Measurements from ENCODE around the gene BBS7.

Gene BBS7

DNA sequence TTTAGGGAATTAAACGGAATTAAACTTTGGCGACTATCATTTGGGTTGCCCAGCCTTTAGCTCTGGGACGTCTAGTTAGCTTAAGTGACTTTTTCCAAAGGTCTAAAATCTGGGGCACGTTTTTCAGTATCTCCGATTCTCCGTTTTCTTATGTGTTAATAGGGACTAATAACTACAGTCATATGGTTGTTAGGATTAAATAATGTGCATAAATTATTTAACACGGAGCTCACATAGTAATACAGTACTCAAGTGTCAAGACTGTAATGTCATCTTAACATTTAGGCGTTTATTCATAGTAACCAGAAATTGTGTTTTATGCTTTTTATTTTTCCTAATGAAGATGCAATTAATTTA, 46.1 kb downstream of the BBS7 start:
- DNase-seq, result no peak

GRCh38 chr4:121823505-121824170, 46.6 kb downstream of the BBS7 start, which contains the start of gene CCNA2:
TSS of gene CCNA2 (minus strand) at chr4:121823883. CDS start at chr4:121823628, 255 bp downstream.
- peak; percentile 85 for DNase-seq

DNA sequence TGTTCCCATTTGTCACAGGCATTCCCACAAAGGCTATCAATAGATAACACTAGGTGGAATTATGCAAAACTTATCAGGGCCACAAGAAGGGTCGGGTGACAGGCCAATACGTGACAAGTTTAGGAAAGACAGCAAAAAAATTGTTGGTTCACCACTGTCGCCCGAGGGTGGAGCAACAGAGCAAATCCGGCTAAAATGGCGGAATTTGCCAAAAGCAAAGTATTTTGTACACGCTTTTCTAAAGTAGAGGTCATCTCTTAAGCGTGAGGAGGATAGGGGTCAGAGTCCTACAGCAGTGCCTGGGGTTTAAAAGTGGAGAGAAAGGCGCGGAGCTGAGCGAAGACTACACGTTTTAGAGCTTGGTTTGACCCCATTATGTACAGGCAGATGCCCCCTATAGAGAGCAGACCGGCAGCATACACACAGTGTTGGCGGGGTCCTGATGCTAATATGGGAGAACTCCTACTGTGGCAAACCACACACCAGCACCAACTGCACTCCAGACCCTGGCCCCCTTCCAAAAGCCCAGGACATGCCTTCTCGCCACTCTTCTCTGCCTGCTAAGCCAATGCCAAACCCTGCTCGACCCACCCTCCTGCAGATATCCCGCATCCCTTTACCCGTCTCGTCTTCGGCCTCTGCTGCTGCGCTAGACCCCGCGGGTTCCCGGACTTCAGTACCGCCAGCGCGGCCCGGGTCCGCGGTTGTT, 47.3 kb downstream of the BBS7 start:
- DNase-seq, result no peak

DNA sequence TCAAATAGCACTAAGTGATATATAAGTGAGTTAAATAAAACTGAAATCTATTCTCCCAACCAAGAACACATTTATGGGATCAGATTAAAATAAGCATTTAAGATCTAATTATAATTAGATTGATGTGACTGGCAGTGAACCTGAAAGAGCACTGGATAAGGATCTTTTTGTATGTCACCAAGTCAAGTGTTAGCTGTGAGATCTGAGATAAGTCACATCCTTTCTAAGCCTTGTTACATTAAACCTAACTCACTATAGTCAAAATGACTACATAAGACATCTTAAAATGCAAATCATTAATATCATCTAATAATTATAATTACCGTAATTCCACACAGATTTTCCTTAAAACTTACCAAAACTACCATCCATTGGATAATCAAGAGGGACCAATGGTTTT, 48.2 kb downstream of the BBS7 start:
- no peak for DNase-seq

- no peak for DNase-seq
Measured at GRCh38 chr4:121819216-121819965, 50.9 kb downstream of the BBS7 start.

DNA sequence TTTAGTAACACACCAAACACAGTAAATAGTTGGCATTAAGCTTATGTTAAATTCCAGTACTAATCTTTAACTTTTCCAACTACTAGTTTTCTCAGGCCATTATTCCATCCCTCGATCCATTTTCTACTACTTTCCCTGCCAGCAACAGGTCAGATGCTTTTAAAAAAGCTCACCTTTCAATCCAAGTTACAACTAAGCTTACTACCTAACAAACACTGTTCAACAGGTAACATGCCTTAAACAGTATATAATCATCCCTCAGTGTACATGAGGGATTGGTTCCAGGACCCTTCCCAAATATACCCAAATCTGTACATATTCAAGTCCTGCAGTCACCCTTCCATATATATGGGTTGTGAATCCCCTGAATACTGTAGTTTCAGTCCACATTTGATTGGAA, 52.1 kb downstream of the BBS7 start:
- no peak for DNase-seq

GRCh38 chr4:121817701-121818100, 52.6 kb downstream of the BBS7 start:
- DNase-seq, result no peak

- no peak for DNase-seq
Measured at GRCh38 chr4:121817006-121817405, 53.3 kb downstream of the BBS7 start.

- DNase-seq, result no peak
Measured at GRCh38 chr4:121814756-121815155, 55.5 kb downstream of the BBS7 start.

- no peak for DNase-seq
Measured at GRCh38 chr4:121811122-121811521, 59.2 kb downstream of the BBS7 start.

DNA sequence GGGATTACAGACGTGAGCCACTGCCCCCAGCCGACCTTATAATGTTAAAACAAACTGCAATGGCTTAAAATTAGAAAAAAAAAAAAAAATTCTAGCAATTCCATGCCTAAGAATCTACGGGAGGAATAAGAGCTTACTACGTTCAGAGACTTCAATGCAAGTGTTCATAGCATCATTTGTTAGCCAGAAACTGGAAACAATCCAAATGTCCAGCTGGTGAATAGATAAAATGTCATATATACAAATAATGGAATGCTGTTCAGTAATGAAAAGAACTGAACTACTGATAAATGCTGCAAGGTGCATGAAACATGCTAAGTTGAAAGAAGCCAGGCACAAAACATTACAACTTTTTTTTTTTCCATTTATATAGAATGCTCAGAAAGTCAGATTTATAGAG, 63.9 kb downstream of the BBS7 start:
- DNase-seq, result no peak

DNA sequence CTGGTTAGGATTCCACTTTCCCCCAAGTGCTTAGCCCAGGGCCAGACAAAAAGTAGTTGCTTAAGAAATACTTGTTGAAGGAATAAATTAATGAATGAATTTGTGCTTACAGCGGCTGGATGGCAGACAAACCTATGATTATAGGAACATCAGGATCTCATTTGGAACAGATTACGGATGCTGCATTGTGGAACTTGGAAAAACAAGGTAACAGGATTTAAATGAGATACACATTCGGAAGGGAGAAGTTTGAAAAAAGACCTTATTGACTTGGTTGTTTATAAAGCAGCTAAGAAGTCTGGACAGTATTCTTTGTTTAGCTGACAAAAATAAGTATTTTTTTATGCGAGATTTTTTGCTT, 68.6 kb downstream of the BBS7 start:
- no peak for DNase-seq

DNA sequence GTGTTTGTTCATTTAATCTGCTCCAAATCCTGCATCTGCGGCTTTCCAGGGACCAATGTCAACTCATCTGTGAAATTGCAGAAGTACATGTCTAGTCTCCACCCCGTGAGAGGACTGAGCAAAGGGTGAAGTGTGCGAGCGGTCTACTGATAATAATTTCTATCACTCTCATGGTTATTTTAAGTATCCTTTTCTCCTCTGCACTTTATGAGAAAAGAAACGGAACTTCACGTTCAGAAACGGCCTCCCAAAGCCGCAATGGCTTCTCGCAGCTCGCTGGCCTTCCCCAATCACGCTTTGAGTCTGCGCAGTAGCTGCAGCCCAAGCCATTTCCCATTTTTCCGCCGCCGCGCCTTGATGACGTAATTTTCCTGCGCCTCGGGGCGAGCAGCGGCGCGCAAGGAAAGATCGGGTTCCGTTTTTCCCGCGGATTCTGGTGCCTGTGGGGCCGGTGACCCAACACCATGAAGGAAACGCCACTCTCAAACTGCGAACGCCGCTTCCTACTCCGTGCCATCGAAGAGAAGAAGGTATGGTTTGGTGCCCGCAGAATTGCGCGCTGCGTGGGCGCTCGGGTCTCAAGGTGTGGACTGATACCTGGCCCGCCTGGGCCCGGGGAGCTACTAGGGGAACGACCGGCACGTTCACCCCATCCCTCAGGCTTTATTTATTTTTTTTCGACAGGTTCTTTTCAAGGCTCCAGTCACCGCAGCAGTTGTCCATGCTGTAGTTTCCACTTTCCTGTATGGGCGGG, 69.1 kb downstream of the BBS7 start, which contains the start of gene EXOSC9:
EXOSC9 (plus strand) TSS at position 363 of the 754 bp plus-strand sequence; CDS start at position 465, 102 bp downstream.
- DNase-seq, result peak; percentile 80

DNA sequence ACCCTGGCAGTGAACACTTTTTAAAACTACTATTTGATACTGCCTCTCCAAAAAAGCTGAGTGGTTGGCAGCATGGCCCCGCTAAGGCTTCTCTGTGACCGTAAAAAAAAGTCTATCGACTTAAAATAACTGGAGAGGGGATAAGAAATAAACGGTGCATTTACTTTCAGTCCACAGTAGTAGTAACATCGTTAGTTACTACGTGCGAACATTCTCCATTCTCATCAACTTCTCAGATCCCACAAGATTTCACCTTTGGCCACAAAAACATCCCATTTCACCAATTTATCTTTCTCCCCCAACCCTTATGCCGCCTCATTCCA, 69.7 kb downstream of the BBS7 start:
- no peak for DNase-seq

- DNase-seq, result no peak
Measured at GRCh38 chr4:121799867-121800501, 70.3 kb downstream of the BBS7 start.

GRCh38 chr4:121799208-121799823, 71.0 kb downstream of the BBS7 start:
- no peak for DNase-seq

- no peak for DNase-seq
Measured at GRCh38 chr4:121796283-121796682, 74.0 kb downstream of the BBS7 start.

DNA sequence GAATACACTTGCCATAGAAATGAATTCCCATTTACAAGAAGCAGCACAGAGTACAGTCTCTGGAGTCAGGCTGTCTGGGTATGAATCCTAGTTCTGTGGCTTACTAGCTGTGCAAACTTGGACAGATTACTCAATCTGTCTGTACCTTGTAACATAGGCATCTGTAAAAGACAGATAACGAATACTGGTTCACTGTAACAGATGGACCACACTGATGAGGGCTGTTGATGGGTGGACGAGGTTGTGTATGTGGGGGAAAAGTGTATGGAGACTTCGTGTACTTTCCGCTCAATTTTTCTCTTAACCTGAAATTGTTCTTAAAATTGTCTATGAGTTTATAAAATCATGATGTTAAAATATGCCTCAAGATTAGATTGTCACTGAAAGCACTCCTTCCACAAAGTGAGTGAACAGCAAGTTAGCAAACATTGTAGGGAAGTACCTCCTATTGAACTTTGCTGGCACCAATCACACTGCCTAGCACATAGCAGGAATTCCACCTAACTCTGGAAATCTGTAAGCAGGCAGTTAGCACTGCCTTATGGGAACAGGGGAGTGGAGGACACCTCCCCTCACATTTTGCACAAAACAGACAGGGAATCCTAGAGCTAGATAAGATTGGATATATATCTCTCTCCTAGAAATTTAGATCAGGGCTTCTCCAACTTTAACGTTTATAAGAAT, 75.6 kb downstream of the BBS7 start:
- DNase-seq, result no peak

- no peak for DNase-seq
Measured at GRCh38 chr4:121792966-121793365, 77.3 kb downstream of the BBS7 start.

DNA sequence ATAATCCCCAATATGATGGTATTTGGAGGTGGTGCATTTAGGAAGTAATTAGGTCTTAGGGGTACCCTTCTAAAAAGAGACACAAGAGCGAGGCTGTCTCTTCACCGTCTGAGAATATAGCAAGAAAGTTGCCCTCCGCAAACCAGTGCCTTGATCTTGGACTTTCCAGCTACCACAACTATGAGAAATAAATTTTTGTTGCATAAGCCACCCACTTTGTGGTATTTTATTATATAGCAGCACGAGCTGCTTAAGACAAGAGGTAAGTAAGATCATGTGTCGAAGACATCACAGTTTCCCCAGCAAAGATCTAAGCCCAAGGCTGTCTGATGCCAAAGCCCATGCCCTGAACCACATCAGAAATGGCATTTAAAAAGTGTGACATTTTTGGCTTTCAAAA, 78.8 kb downstream of the BBS7 start:
- no peak for DNase-seq

GRCh38 chr4:121790976-121791375, 79.3 kb downstream of the BBS7 start:
- no peak for DNase-seq

Data from SHP77 treated with DMSO at 0.1 percent for 48 hours (cell line).